ENCODE measurements around the gene MS4A1. TPM values are rescaled to one million over a fixed set of nuclear protein-coding genes. Genes with fewer than 3 reads are reported as not detected.

The MS4A1 gene
- total RNA-seq = not detected in 2 replicates

GRCh38 chr11:60455531-60456042 lies at the start of gene MS4A1:
Gene MS4A1, plus strand, starts transcription at chr11:60455847. Its CDS starts 6,528 bp downstream, at chr11:60462375.

GRCh38 chr11:60429272-60429671 lies 26.4 kb upstream of the MS4A1 start, which contains the start of gene MS4A5:
Gene MS4A5, plus strand, starts transcription at chr11:60429572. Its CDS starts 103 bp downstream, at chr11:60429675.

GRCh38 chr11:60492488-60493009 lies 36.9 kb downstream of the MS4A1 start, which contains the start of gene MS4A12:
Gene MS4A12, plus strand, starts transcription at chr11:60492778. Its CDS starts 4,541 bp downstream, at chr11:60497319.

GRCh38 chr11:60515144-60515855 lies 59.7 kb downstream of the MS4A1 start, which contains the start of gene MS4A13:
Gene MS4A13, plus strand, starts transcription at chr11:60515392. Its CDS starts 2,692 bp downstream, at chr11:60518084.

Other genes with a start within 250 kb of the MS4A1 start
- gene MS4A4E, start 212.7 kb upstream of the MS4A1 start, total RNA-seq = not detected in 2 replicates
- not detected in 2 replicates for gene MS4A4A, start 175.2 kb upstream of the MS4A1 start, total RNA-seq
- gene MS4A6E, start 128.6 kb upstream of the MS4A1 start, total RNA-seq = not detected in 2 replicates
- 0.43 TPM in 1 of 2 replicates, not detected in the other for gene MS4A7, start 77.3 kb upstream of the MS4A1 start, total RNA-seq
- under 0.01 TPM in 1 of 2 replicates, not detected in the other for gene MS4A14, start 59.4 kb upstream of the MS4A1 start, total RNA-seq
- gene MS4A5, start 26.3 kb upstream of the MS4A1 start, total RNA-seq = not detected in 2 replicates
- gene MS4A12, start 36.9 kb downstream of the MS4A1 start, total RNA-seq = not detected in 2 replicates
- gene MS4A13, start 59.5 kb downstream of the MS4A1 start, total RNA-seq = not detected in 2 replicates
- not detected in 2 replicates for gene MS4A8, start 243.8 kb downstream of the MS4A1 start, total RNA-seq